Endothelial cell of umbilical vein (primary cell): ENCODE results near the gene SPAG16. TPM values are rescaled to one million over a fixed set of nuclear protein-coding genes. Genes with fewer than 3 reads are reported as not detected.

Source experiments
- BruUV-seq: library from RNA; stranded (reverse); fragments of 400-500 nt; replicated peaks from 2 replicates; lab custom pipeline; 2021; lab: Mats Ljungman, UMichigan
- CTCF ChIA-PET: fragments of 300-600, 350-600 bp; sonication (Branson Sonifier 250); formaldehyde crosslinking; loops from one replicate; lab custom pipeline; 2021; ENCODE audit warnings: antibody characterized with exemption, inconsistent platforms; lab: Charles Lee
- POLR2A ChIA-PET: fragments of 300-600, 350-600 bp; sonication (Branson Sonifier 250); formaldehyde crosslinking; loops from one replicate; lab custom pipeline; 2021; ENCODE audit warnings: antibody characterized with exemption, inconsistent platforms; lab: Charles Lee
- DNase-seq: peaks from one replicate; pipeline ENCODE4 v3.0.0-alpha.2; 2011; ENCODE audit warnings: low read depth, low spot score
- FAIRE-seq: peaks from 2 replicates; lab custom pipeline; 2011; peaks lifted over from hg19 to GRCh38; lab: Jason Lieb, UNC
- H2AFZ ChIP-seq: 2 replicates; pipeline ENCODE4 v1.6.0; 2012; ENCODE audit warnings: low read depth, low read length, control low read depth, inconsistent platforms
- H3K27ac ChIP-seq: 2 replicates; pipeline ENCODE4 v1.5.1; 2011; ENCODE audit warnings: low read depth, mild to moderate bottlenecking, control low read depth, low read length, moderate library complexity; ENCODE audit not compliant: insufficient read depth
- H3K27me3 ChIP-seq, 2 experiments: 2 replicates each; pipeline versions ENCODE4 v1.6.0 to v1.6.1; 2011; ENCODE audit warnings: low read length in 2 of 2, mixed read lengths in 1 of 2; ENCODE audit not compliant: control insufficient read depth in 2 of 2, insufficient read depth in 2 of 2
- H3K36me3 ChIP-seq, 2 experiments: 2 replicates in 1 of 2; 3 replicates in 1 of 2; pipeline ENCODE4 v1.5.1; 2011; ENCODE audit warnings: low read length in 2 of 2, mild to moderate bottlenecking in 1 of 2, moderate library complexity in 1 of 2; ENCODE audit not compliant: control insufficient read depth in 2 of 2, insufficient read depth in 2 of 2; ENCODE audit errors: extremely low read depth in 1 of 2
- H3K4me1 ChIP-seq: 3 replicates; pipeline ENCODE4 v1.5.1; 2011; ENCODE audit warnings: mild to moderate bottlenecking, low read length; ENCODE audit not compliant: control insufficient read depth, insufficient read depth; ENCODE audit errors: extremely low read depth
- H3K4me2 ChIP-seq: 2 replicates; pipeline ENCODE4 v1.6.1; 2011; ENCODE audit warnings: low read length, control low read depth, mixed read lengths; ENCODE audit not compliant: insufficient read depth
- H3K4me3 ChIP-seq, 3 experiments: fragments of 200-600 bp in 1 of 3; sonication (generic), shearing (Covaris generic) in 1 of 3; replicated peaks in 1 of 3; 2 replicates each; pipeline ENCODE4 v1.5.1; 2011 to 2016; ENCODE audit warnings: control low read depth in 3 of 3, low read length in 3 of 3, mild to moderate bottlenecking in 2 of 3, inconsistent platforms in 1 of 3, low read depth in 1 of 3, moderate library complexity in 1 of 3; ENCODE audit not compliant: insufficient read depth in 1 of 3
- H3K79me2 ChIP-seq: 2 replicates; pipeline ENCODE4 v1.6.0; 2012; ENCODE audit warnings: low read length, inconsistent platforms; ENCODE audit not compliant: control insufficient read depth, insufficient read depth
- H3K9ac ChIP-seq: replicated peaks from 2 replicates; pipeline ENCODE3; 2011; ENCODE audit warnings: low read length, control low read depth; ENCODE audit not compliant: insufficient read depth; ENCODE audit errors: extremely low read depth
- H3K9me1 ChIP-seq: replicated peaks from 3 replicates; pipeline ENCODE4 v1.6.0; 2011; ENCODE audit warnings: mild to moderate bottlenecking, low read length; ENCODE audit not compliant: control insufficient read depth, insufficient read depth; ENCODE audit errors: extremely low read depth
- H3K9me3 ChIP-seq: replicated peaks from 2 replicates; pipeline ENCODE4 v1.5.1; 2012; ENCODE audit warnings: low read length, inconsistent platforms; ENCODE audit not compliant: control insufficient read depth, insufficient read depth
- H4K20me1 ChIP-seq: replicated peaks from 2 replicates; pipeline ENCODE3; 2011; ENCODE audit warnings: mild to moderate bottlenecking, low read length; ENCODE audit not compliant: control insufficient read depth, insufficient read depth; ENCODE audit errors: extremely low read depth
- EZH2 ChIP-seq: IDR thresholded peaks from 2 replicates; pipeline ENCODE4 v1.6.1; 2012; ENCODE audit warnings: borderline replicate concordance, low read depth, mild to moderate bottlenecking, moderate library complexity, low read length, inconsistent platforms; ENCODE audit not compliant: severe bottlenecking
- FOS ChIP-seq: IDR thresholded peaks from 2 replicates; pipeline ENCODE4 v1.6.1; 2011; ENCODE audit warnings: mild to moderate bottlenecking, low read length, moderate library complexity, borderline replicate concordance; ENCODE audit not compliant: insufficient read depth
- GATA2 ChIP-seq: IDR thresholded peaks from 2 replicates; pipeline ENCODE4 v1.7.0; 2011; ENCODE audit warnings: low read depth, mild to moderate bottlenecking, moderate library complexity, mixed read lengths, low read length; ENCODE audit not compliant: insufficient read length, insufficient read depth
- JUN ChIP-seq: IDR thresholded peaks from 2 replicates; pipeline ENCODE4 v1.6.1; 2011; ENCODE audit warnings: borderline replicate concordance, low read depth; ENCODE audit not compliant: insufficient read length, insufficient read depth
- MYC ChIP-seq: IDR thresholded peaks from one replicate; pipeline ENCODE4 v1.6.1; 2011; ENCODE audit warnings: mild to moderate bottlenecking, low read depth, low read length
- POLR2A ChIP-seq: IDR thresholded peaks from 2 replicates; pipeline ENCODE4 v1.6.1; 2012; ENCODE audit warnings: low read depth, mild to moderate bottlenecking, control low read depth, low read length
- POLR2AphosphoS5 ChIP-seq: IDR thresholded peaks from 2 replicates; pipeline ENCODE4 v1.6.1; 2012; ENCODE audit warnings: low read depth, mild to moderate bottlenecking, control low read depth, low read length, moderate library complexity; ENCODE audit not compliant: insufficient read depth
- dilution Hi-C: fragments of 300-500 bp; cut with MboI; formaldehyde crosslinking; loops from one replicate; pipeline ENCODE4 v1.15.0; 2019; ENCODE audit warnings: low sequenced_read_pairs; ENCODE audit not compliant: extremely low pct_ligation_motif_present
- intact Hi-C: fragments of 100-400 bp; cut with micrococcal nuclease; formaldehyde crosslinking; loops from one replicate; pipeline ENCODE4 v1.10.0; 2022
- polyA plus RNA-seq, 4 experiments: library from polyadenylated mRNA; depleted of rRNA in 3 of 4; stranded (reverse) in 3 of 4; unstranded in 1 of 4; fragments of >200 nt; gene quantifications; 2 replicates each; pipeline versions ENCODE4 v1.2.1 to v1.2.3, GENCODE V29; 2011 to 2012; ENCODE audit warnings: missing spikeins in 1 of 4
- total RNA-seq: library from RNA; stranded (reverse); gene quantifications from 2 replicates; pipeline ENCODE4 v1.2.3, GENCODE V29; 2021
- TF ChIP-seq, protein P1 (sequence below), 2 donors: IDR thresholded peaks; 1 replicate in 1 of 2; 2 replicates in 1 of 2; pipeline ENCODE4 v1.5.1; 2011; ENCODE audit warnings: low read length in 2 of 2, mild to moderate bottlenecking in 2 of 2, moderate library complexity in 2 of 2, control low read depth in 1 of 2, inconsistent platforms in 1 of 2, low read depth in 1 of 2; ENCODE audit not compliant: insufficient read depth in 1 of 2; ENCODE audit errors: extremely low read depth in 1 of 2
- TF ChIP-seq, protein P2 (sequence below): IDR thresholded peaks from 2 replicates; pipeline ENCODE4 v1.6.1; 2011; ENCODE audit not compliant: insufficient read depth, insufficient read length

Gene SPAG16
- total and polyA plus RNA-seq, 2 donors (not counting 3 experiments of a cell fraction or from before 2014, with no cell fraction given) = 4.0 to 7.7 TPM

DNA sequence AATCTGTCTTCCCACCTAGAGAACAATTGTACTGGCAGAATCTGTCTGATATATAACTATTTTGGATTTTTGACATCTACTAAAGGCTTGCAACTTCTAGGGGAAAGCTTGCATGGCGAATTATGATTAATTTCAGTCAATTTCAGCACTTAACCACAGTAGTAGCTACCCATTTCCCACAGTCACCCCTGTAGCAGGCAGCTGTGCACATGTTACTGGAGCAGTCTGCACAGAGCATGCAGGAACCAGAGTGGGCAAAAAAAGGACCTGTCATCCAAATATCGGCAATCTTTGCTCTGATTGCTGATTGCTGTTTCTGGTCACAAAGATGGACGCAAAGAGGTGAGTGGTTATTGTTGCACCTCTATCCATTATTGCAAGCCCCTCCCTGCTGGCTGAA lies 473.3 kb downstream of the SPAG16 start:
- Histone ChIP-seq H3K4me1 (no peaks in the 10 kb centered on the region), H3K27me3 (no peaks in the 10 kb centered on the region), H3K79me2 (no peaks in the 10 kb centered on the region), H3K9ac (no peak overlapping the region), H3K36me3 (no peaks in the 10 kb centered on the region), H2AFZ (no peak overlapping the region), H3K4me3 (no peak overlapping the region), H3K9me1 (no peaks in the 10 kb centered on the region), H4K20me1 (no peaks in the 10 kb centered on the region), H3K9me3 (no peaks in the 10 kb centered on the region), H3K27ac (no peak overlapping the region), H3K4me2 (no peak overlapping the region)
- POLR2A ChIA-PET = no interaction called here
- intact Hi-C loops (no loop called here), dilution Hi-C loops (no loop called here)
- CTCF ChIA-PET = no interaction called here
- no peak for TF ChIP-seq EZH2
- TF ChIP-seq, protein P1, sequence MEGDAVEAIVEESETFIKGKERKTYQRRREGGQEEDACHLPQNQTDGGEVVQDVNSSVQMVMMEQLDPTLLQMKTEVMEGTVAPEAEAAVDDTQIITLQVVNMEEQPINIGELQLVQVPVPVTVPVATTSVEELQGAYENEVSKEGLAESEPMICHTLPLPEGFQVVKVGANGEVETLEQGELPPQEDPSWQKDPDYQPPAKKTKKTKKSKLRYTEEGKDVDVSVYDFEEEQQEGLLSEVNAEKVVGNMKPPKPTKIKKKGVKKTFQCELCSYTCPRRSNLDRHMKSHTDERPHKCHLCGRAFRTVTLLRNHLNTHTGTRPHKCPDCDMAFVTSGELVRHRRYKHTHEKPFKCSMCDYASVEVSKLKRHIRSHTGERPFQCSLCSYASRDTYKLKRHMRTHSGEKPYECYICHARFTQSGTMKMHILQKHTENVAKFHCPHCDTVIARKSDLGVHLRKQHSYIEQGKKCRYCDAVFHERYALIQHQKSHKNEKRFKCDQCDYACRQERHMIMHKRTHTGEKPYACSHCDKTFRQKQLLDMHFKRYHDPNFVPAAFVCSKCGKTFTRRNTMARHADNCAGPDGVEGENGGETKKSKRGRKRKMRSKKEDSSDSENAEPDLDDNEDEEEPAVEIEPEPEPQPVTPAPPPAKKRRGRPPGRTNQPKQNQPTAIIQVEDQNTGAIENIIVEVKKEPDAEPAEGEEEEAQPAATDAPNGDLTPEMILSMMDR (IDR thresholded peaks at IDR 0.05; ENCODE audit: extremely low read depth in 1 of 2, insufficient read depth in 1 of 2, low read depth in 1 of 2, low read length in 2 of 2) = no peak
- no peak for TF ChIP-seq POLR2AphosphoS5
- no peak for TF ChIP-seq JUN
- no peak for TF ChIP-seq FOS
- TF ChIP-seq POLR2A = no peak
- no TSS peak for BruUV-seq
- FAIRE-seq (no peak), DNase-seq (no peak)

DNA sequence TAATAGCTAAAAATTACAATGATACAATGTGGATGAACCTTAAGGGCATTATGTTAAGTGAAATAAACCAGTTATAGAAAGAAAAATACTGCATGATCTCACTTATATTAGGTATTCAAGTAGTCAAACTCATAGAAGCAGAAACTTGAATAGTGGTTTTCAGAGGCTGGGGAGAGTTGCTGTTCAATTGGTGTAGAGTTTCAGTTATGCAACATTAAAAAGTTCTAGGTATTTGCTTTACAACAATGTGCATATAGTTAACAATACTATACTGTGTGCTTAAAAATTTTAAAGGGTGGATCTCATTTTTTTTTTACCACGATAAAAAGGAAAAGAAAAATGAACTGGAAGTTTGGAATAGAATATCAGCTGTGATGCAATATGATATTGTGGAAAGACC lies 479.1 kb downstream of the SPAG16 start:
- no peaks in the 10 kb centered on the region for H3K79me2 ChIP-seq
- intact Hi-C loops = no loop called here

More for the DNA sequence above, 479.1 kb downstream of the SPAG16 start:
- DNase-seq = no peak
- Histone ChIP-seq H3K9me3 (no peaks in the 10 kb centered on the region), H3K9me1 (no peaks in the 10 kb centered on the region), H3K4me2 (no peak overlapping the region), H3K9ac (no peak overlapping the region), H2AFZ (no peak overlapping the region), H3K27me3 (no peaks in the 10 kb centered on the region), H3K4me1 (no peaks in the 10 kb centered on the region), H4K20me1 (no peaks in the 10 kb centered on the region), H3K4me3 (no peak overlapping the region), H3K36me3 (no peaks in the 10 kb centered on the region), H3K27ac (no peak overlapping the region)
- dilution Hi-C loops = no loop called here
- no peak for FAIRE-seq
- CTCF ChIA-PET = no interaction called here
- TF ChIP-seq, protein P2, sequence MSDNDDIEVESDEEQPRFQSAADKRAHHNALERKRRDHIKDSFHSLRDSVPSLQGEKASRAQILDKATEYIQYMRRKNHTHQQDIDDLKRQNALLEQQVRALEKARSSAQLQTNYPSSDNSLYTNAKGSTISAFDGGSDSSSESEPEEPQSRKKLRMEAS = no peak
- TF ChIP-seq EZH2 (no peak), POLR2A (no peak), FOS (no peak), POLR2AphosphoS5 (no peak), JUN (no peak), MYC (no peak), GATA2 (no peak)
- TF ChIP-seq, protein P1 (IDR thresholded peaks at IDR 0.05; ENCODE audit: extremely low read depth in 1 of 2, insufficient read depth in 1 of 2, low read depth in 1 of 2, low read length in 2 of 2) = no peak
- BruUV-seq = no TSS peak
- POLR2A ChIA-PET = no interaction called here
